ENCODE results near the gene RHBDF2. TPM values are rescaled to one million over a fixed set of nuclear protein-coding genes. Genes with fewer than 3 reads are reported as not detected.

RHBDF2 gene
- total RNA-seq, 1 donor from 2014 or later = 0.79 TPM

- Mint-ChIP-seq H3K36me3 (no peaks in the 10 kb centered on the region), H3K4me1 (peaks cover 15% of the 10 kb centered on the region), H3K4me3 (no peak overlapping the region), H3K27me3 (ENCODE audit: insufficient read depth, low read depth) (peaks cover 10% of the 10 kb centered on the region), H3K27ac (no peak overlapping the region), H3K9me3 (no peaks in the 10 kb centered on the region)
- Histone ChIP-seq H3K9ac (no peak overlapping the region), H3K9me3 (ENCODE audit: low read depth) (no peaks in the 10 kb centered on the region), H3K4me2 (no peak overlapping the region), H4K20me1 (ENCODE audit: low read depth) (no peaks in the 10 kb centered on the region), H3K4me1 (no peaks in the 10 kb centered on the region), H3K36me3 (no peaks in the 10 kb centered on the region), H2AFZ (replicated peaks) (no peak overlapping the region), H3K4me3 (no peak overlapping the region), H3F3A (ENCODE audit: low read depth) (peaks cover 3% of the 10 kb centered on the region), H3K27ac (no peak overlapping the region), H3K79me2 (ENCODE audit: low read depth) (no peaks in the 10 kb centered on the region), H3K27me3 (no peaks in the 10 kb centered on the region)
- no peak for DNase-seq (ENCODE audit: low spot score)
- no peak for TF ChIP-seq EZH2 (IDR thresholded peaks at IDR 0.05)
- no peak for TF ChIP-seq CTCF (IDR thresholded peaks at IDR 0.05)
These were observed 24.5 kb downstream of the RHBDF2 start for GRCh38 chr17:76476736-76477135.

GRCh38 chr17:76475302-76475701, 25.9 kb downstream of the RHBDF2 start:
- Histone ChIP-seq H3K79me2 (ENCODE audit: low read depth) (no peaks in the 10 kb centered on the region), H3K4me3 (no peak overlapping the region), H2AFZ (replicated peaks) (no peak overlapping the region), H3K9ac (no peak overlapping the region), H3F3A (ENCODE audit: low read depth) (no peaks in the 10 kb centered on the region), H3K4me2 (no peak overlapping the region), H3K27ac (no peak overlapping the region), H4K20me1 (ENCODE audit: low read depth) (no peaks in the 10 kb centered on the region), H3K9me3 (ENCODE audit: low read depth) (no peaks in the 10 kb centered on the region), H3K4me1 (no peaks in the 10 kb centered on the region), H3K27me3 (no peaks in the 10 kb centered on the region), H3K36me3 (no peaks in the 10 kb centered on the region)
- Mint-ChIP-seq H3K4me3 (no peak overlapping the region), H3K4me1 (peaks cover 5% of the 10 kb centered on the region), H3K9me3 (no peaks in the 10 kb centered on the region), H3K27me3 (ENCODE audit: insufficient read depth, low read depth) (peaks cover 10% of the 10 kb centered on the region), H3K27ac (no peak overlapping the region), H3K36me3 (no peaks in the 10 kb centered on the region)
- TF ChIP-seq EZH2phosphoT487 (IDR thresholded peaks at IDR 0.05) = no peak
- TF ChIP-seq EZH2 (IDR thresholded peaks at IDR 0.05) = no peak
- TF ChIP-seq CTCF (IDR thresholded peaks at IDR 0.05) = no peak
- DNase-seq (ENCODE audit: low spot score) = no peak

GRCh38 chr17:76474894-76475293, 26.3 kb downstream of the RHBDF2 start:
- no peaks in the 10 kb centered on the region for H3K4me1 ChIP-seq
- no peaks in the 10 kb centered on the region for H3K79me2 ChIP-seq (ENCODE audit: low read depth)
- Mint-ChIP-seq H3K36me3 (no peaks in the 10 kb centered on the region), H3K27ac (no peak overlapping the region), H3K4me3 (no peak overlapping the region), H3K27me3 (ENCODE audit: insufficient read depth, low read depth) (peaks cover 10% of the 10 kb centered on the region), H3K9me3 (no peaks in the 10 kb centered on the region), H3K4me1 (peaks cover 5% of the 10 kb centered on the region)
- no peak for DNase-seq (ENCODE audit: low spot score)
- H3K4me2 ChIP-seq = no peak overlapping the region
- H3K36me3 ChIP-seq = no peaks in the 10 kb centered on the region
- H3K9ac ChIP-seq = no peak overlapping the region
- no peaks in the 10 kb centered on the region for H3K27me3 ChIP-seq
- TF ChIP-seq CTCF (IDR thresholded peaks at IDR 0.05) (no peak), EZH2 (IDR thresholded peaks at IDR 0.05) (no peak), EZH2phosphoT487 (IDR thresholded peaks at IDR 0.05) (no peak)
- no peak overlapping the region for H2AFZ ChIP-seq (replicated peaks)
- no peaks in the 10 kb centered on the region for H4K20me1 ChIP-seq (ENCODE audit: low read depth)
- no peak overlapping the region for H3K4me3 ChIP-seq
- no peaks in the 10 kb centered on the region for H3F3A ChIP-seq (ENCODE audit: low read depth)
- no peak overlapping the region for H3K27ac ChIP-seq
- no peaks in the 10 kb centered on the region for H3K9me3 ChIP-seq (ENCODE audit: low read depth)

All from neural progenitor cell (in vitro differentiated cells).